ENCODE results near the gene DSCAM.

DNA sequence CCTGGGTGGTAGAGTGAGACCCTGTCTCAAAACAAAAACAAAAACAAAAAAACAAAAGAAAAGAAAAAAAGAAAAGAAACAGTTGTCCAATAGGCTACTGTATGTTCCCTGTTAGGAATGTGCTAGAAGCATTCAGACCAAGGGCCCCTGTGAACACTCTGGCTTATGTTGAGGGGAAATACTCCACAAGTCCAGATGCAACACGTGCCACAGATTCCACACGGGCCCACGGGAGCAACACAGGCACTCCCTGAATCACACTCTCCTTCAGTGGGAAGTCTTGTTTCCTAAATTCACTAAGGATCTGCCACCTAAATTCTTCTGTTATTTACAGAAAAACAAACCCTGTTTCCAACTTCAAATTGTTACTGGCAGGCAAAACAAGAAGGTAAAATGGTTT lies 688.6 kb downstream of the DSCAM start:
- TF ChIP-seq, protein P1, sequence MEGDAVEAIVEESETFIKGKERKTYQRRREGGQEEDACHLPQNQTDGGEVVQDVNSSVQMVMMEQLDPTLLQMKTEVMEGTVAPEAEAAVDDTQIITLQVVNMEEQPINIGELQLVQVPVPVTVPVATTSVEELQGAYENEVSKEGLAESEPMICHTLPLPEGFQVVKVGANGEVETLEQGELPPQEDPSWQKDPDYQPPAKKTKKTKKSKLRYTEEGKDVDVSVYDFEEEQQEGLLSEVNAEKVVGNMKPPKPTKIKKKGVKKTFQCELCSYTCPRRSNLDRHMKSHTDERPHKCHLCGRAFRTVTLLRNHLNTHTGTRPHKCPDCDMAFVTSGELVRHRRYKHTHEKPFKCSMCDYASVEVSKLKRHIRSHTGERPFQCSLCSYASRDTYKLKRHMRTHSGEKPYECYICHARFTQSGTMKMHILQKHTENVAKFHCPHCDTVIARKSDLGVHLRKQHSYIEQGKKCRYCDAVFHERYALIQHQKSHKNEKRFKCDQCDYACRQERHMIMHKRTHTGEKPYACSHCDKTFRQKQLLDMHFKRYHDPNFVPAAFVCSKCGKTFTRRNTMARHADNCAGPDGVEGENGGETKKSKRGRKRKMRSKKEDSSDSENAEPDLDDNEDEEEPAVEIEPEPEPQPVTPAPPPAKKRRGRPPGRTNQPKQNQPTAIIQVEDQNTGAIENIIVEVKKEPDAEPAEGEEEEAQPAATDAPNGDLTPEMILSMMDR (IDR thresholded peaks at IDR 0.05) = no peak
- no peak for TF ChIP-seq POLR2A (IDR thresholded peaks at IDR 0.05)

Measured in Peyer's patch (tissue), 4 donors.